GM19240 (cell line): Measurements from ENCODE around the gene SMIM10.
"Not testable (repeated sequence)": the region's sequence is repeated elsewhere in the genome, so short reads cannot be mapped to it uniquely, and the experiment has no call there.

ENCODE experiments used
- DNase-seq: peaks from one replicate; pipeline ENCODE4 v3.0.0; 2011; ENCODE audit warnings: low spot score; ENCODE audit not compliant: insufficient read length

The SMIM10 gene

GRCh38 chrX:135010921-135011320 lies 20.1 kb downstream of the SMIM10 start:
- no peak for DNase-seq

- DNase-seq: no peak
Observed at GRCh38 chrX:135015523-135016245, 24.9 kb downstream of the SMIM10 start.

- not testable (repeated sequence) for DNase-seq
Observed at GRCh38 chrX:135019890-135020289, 29.1 kb downstream of the SMIM10 start.

DNA sequence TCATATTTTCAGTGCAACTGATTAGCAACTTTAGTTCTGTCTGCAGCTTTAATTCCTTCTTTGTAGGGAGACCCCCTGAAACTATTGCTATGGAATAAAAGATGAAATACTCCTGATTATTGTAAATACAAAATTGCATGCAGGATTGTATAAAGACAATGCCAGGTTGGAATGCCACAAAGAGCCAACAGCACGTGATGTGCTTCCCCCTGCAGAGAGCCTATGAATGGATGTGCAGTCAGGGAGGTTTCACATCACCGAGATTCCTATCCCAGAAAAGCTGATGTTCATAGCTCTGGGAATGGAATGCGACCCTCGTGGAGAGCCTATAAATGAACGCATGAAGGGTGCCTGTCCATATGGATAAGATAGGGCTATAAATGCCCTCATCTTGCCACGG lies 33.0 kb downstream of the SMIM10 start:
- not testable (repeated sequence) for DNase-seq

- DNase-seq: no peak
Observed at GRCh38 chrX:135024526-135024925, 33.7 kb downstream of the SMIM10 start.

- DNase-seq: not testable (repeated sequence)
Observed at GRCh38 chrX:135030207-135030963, 39.6 kb downstream of the SMIM10 start.

DNA sequence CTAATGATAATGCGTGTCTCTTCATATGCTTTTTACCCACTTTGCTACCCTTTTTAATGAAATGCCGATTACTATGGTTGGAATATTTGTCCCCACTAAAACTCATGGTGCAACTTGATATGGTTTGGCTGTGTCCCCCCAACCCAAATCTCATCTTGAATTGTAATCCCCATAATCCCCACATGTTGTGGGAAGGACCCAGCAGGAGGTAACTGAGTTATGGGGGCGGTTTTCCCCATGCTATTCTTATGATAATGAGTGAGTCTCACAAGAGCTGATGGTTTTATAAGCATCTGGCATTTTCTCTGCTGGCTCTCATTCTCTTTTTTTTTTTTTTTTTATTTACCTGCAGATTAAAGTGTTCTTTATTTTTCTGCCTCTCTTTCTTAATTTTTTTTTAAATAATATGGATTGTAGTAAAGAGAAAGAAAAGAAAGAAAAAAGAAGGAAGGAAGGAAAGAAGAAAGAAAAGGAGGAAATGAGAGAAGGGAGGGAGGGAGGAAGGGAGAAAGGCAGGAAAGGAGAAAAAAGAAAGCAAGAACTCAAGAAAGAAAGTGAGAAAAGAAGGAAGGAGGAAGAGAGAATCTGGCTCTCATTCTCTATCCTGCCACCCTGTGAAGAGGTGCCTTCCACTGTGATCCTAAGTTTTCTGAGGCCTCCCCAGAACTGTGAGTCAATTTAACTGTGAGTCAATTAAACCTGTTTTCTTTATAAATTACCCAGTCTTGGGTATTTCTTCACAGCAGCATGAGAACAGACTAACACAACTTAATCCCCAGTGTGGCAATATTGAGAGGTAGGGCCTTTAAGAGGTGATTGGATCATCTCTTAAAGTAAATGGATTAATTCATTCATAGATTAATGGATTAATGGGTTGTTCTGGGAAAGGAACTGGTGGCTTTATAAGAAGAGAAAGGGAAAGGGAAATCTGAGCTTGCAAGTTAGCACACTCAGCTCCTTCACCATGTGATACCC lies 50.6 kb downstream of the SMIM10 start:
- not testable (repeated sequence) for DNase-seq
